ENCODE measurements around the gene SCN2A. TPM values are rescaled to one million over a fixed set of nuclear protein-coding genes. Genes with fewer than 3 reads are reported as not detected.

Gene SCN2A
- total and polyA plus RNA-seq, 2 donors (not counting 3 experiments of a cell fraction or from before 2014, with no cell fraction given) = not detected

DNA sequence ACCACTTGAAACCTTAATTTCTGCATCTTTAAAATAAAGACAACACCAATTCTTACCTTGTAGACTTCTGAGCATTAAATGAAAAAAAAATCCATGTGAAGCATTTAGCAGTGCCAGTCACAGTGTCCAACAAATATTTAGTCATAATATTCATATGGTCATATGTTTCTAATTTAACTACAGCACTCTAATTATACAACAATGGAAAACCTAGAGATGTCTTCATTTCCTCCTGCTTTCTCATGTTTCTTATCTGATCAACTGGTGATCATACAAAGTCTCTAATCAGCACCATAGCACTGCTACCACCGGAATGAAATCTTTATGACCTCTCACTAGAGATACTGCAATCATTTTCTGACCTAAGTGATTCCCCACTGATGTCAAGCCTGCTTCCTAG is 25.1 kb upstream of the SCN2A start:
- Histone ChIP-seq H3K4me2 (ENCODE audit: insufficient read depth, low read length) (no peak overlapping the region), H4K20me1 (replicated peaks; ENCODE audit: control insufficient read depth, extremely low read depth, insufficient read depth, low read length) (no peaks in the 10 kb centered on the region), H3K36me3 (ENCODE audit: control insufficient read depth in 2 of 2, extremely low read depth in 1 of 2, insufficient read depth in 2 of 2, low read length in 2 of 2) (no peaks in the 10 kb centered on the region), H3K4me3 (replicated peaks in 1 of 3; ENCODE audit: insufficient read depth in 1 of 3, low read depth in 1 of 3, low read length in 3 of 3) (no peak overlapping the region), H3K79me2 (ENCODE audit: control insufficient read depth, insufficient read depth, low read length) (no peaks in the 10 kb centered on the region), H3K27me3 (ENCODE audit: control insufficient read depth in 2 of 2, insufficient read depth in 2 of 2, low read length in 2 of 2) (no peaks in the 10 kb centered on the region), H3K9ac (replicated peaks; ENCODE audit: extremely low read depth, insufficient read depth, low read length) (no peak overlapping the region), H2AFZ (ENCODE audit: low read depth, low read length) (no peak overlapping the region), H3K9me1 (replicated peaks; ENCODE audit: control insufficient read depth, extremely low read depth, insufficient read depth, low read length) (no peaks in the 10 kb centered on the region), H3K9me3 (replicated peaks; ENCODE audit: control insufficient read depth, insufficient read depth, low read length) (no peaks in the 10 kb centered on the region), H3K27ac (ENCODE audit: insufficient read depth, low read depth, low read length) (no peak overlapping the region), H3K4me1 (ENCODE audit: control insufficient read depth, extremely low read depth, insufficient read depth, low read length) (no peaks in the 10 kb centered on the region)
- CTCF ChIA-PET = interaction anchor here (2.3 kb wide), 1 partner anchor 10 kb away, joined by 13 read pairs; the partner anchor contains the start of gene SCN3A
- FAIRE-seq (no peak), DNase-seq (ENCODE audit: low read depth, low spot score) (no peak)
- BruUV-seq (replicated peaks) = no TSS peak
- POLR2A ChIA-PET = no interaction called here
- intact Hi-C loops (cut with micrococcal nuclease) = no loop called here
- dilution Hi-C loops (cut with MboI; ENCODE audit: extremely low pct_ligation_motif_present, low sequenced_read_pairs) = no loop called here
- TF ChIP-seq FOS (IDR thresholded peaks at IDR 0.05; ENCODE audit: borderline replicate concordance, insufficient read depth, low read length) = no peak
- TF ChIP-seq, protein P1, sequence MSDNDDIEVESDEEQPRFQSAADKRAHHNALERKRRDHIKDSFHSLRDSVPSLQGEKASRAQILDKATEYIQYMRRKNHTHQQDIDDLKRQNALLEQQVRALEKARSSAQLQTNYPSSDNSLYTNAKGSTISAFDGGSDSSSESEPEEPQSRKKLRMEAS (IDR thresholded peaks at IDR 0.05; ENCODE audit: insufficient read depth, insufficient read length) = no peak
- no peak for TF ChIP-seq JUN (IDR thresholded peaks at IDR 0.05; ENCODE audit: borderline replicate concordance, insufficient read depth, insufficient read length, low read depth)

GRCh38 chr2:165219481-165219880 is 19.7 kb upstream of the SCN2A start:
- no peak overlapping the region for H3K4me2 ChIP-seq (ENCODE audit: insufficient read depth, low read length)
- no peak for TF ChIP-seq EZH2 (IDR thresholded peaks at IDR 0.05; ENCODE audit: borderline replicate concordance, low read depth, low read length, severe bottlenecking)
- no peak for TF ChIP-seq GATA2 (IDR thresholded peaks at IDR 0.05; ENCODE audit: insufficient read depth, insufficient read length, low read depth, low read length)
- TF ChIP-seq FOS (IDR thresholded peaks at IDR 0.05; ENCODE audit: borderline replicate concordance, insufficient read depth, low read length) = no peak
- TF ChIP-seq, protein P1 (IDR thresholded peaks at IDR 0.05; ENCODE audit: insufficient read depth, insufficient read length) = no peak
- TF ChIP-seq CTCF (IDR thresholded peaks at IDR 0.05; ENCODE audit: extremely low read depth in 1 of 2, insufficient read depth in 1 of 2, low read depth in 1 of 2, low read length in 2 of 2) = no peak
- no peak for TF ChIP-seq POLR2A (IDR thresholded peaks at IDR 0.05; ENCODE audit: low read depth, low read length)
- TF ChIP-seq POLR2AphosphoS5 (IDR thresholded peaks at IDR 0.05; ENCODE audit: insufficient read depth, low read depth, low read length) = no peak
- TF ChIP-seq MYC (IDR thresholded peaks at IDR 0.05; ENCODE audit: low read depth, low read length) = no peak
- TF ChIP-seq JUN (IDR thresholded peaks at IDR 0.05; ENCODE audit: borderline replicate concordance, insufficient read depth, insufficient read length, low read depth) = no peak
- no peak overlapping the region for H3K4me3 ChIP-seq (replicated peaks in 1 of 3; ENCODE audit: insufficient read depth in 1 of 3, low read depth in 1 of 3, low read length in 3 of 3)
- dilution Hi-C loops (cut with MboI; ENCODE audit: extremely low pct_ligation_motif_present, low sequenced_read_pairs) = no loop called here
- H3K9ac ChIP-seq (replicated peaks; ENCODE audit: extremely low read depth, insufficient read depth, low read length) = no peak overlapping the region
- no peaks in the 10 kb centered on the region for H3K4me1 ChIP-seq (ENCODE audit: control insufficient read depth, extremely low read depth, insufficient read depth, low read length)
- H2AFZ ChIP-seq (ENCODE audit: low read depth, low read length) = no peak overlapping the region
- POLR2A ChIA-PET = no interaction called here
- H3K27me3 ChIP-seq (ENCODE audit: control insufficient read depth in 2 of 2, insufficient read depth in 2 of 2, low read length in 2 of 2) = no peaks in the 10 kb centered on the region
- FAIRE-seq (no peak), DNase-seq (ENCODE audit: low read depth, low spot score) (no peak)
- CTCF ChIA-PET = interaction anchor here (1.2 to 1.4 kb wide), 4 partner anchors 9 to 20 kb away, joined by 3 to 7 read pairs (median 6); partner anchors contain the start of genes SCN2A and SCN3A
- no peaks in the 10 kb centered on the region for H3K79me2 ChIP-seq (ENCODE audit: control insufficient read depth, insufficient read depth, low read length)
- no peaks in the 10 kb centered on the region for H3K9me1 ChIP-seq (replicated peaks; ENCODE audit: control insufficient read depth, extremely low read depth, insufficient read depth, low read length)
- no TSS peak for BruUV-seq (replicated peaks)
- H3K27ac ChIP-seq (ENCODE audit: insufficient read depth, low read depth, low read length) = no peak overlapping the region
- intact Hi-C loops (cut with micrococcal nuclease) = no loop called here
- no peaks in the 10 kb centered on the region for H3K36me3 ChIP-seq (ENCODE audit: control insufficient read depth in 2 of 2, extremely low read depth in 1 of 2, insufficient read depth in 2 of 2, low read length in 2 of 2)
- no peaks in the 10 kb centered on the region for H4K20me1 ChIP-seq (replicated peaks; ENCODE audit: control insufficient read depth, extremely low read depth, insufficient read depth, low read length)
- H3K9me3 ChIP-seq (replicated peaks; ENCODE audit: control insufficient read depth, insufficient read depth, low read length) = no peaks in the 10 kb centered on the region
